Measurements from ENCODE around the gene LYPD3.

GRCh38 chr19:43422689-43423066, 42.7 kb downstream of the LYPD3 start:
- TF ChIP-seq CTCF (IDR thresholded peaks at IDR 0.05) = no peak
- TF ChIP-seq POLR2AphosphoS5 (IDR thresholded peaks at IDR 0.05; ENCODE audit: low read depth, low read length) = no peak
- no peak for TF ChIP-seq TCF7L2 (IDR thresholded peaks at IDR 0.05; ENCODE audit: low read depth, low read length)

All from Panc1 (cell line).